ENCODE results near the gene SLC6A11. TPM values are rescaled to one million over a fixed set of nuclear protein-coding genes. Genes with fewer than 3 reads are reported as not detected.

The SLC6A11 gene
- total and polyA plus RNA-seq, 2 donors (not counting 1 experiment from before 2014, with no cell fraction given), result not detected

GRCh38 chr3:10875914-10876313 lies 59.9 kb downstream of the SLC6A11 start:
- H4K20me1 ChIP-seq (ENCODE audit: control insufficient read depth, insufficient read depth, low read length, poor library complexity, severe bottlenecking), result no peaks in the 10 kb centered on the region
- TF ChIP-seq, protein P1, sequence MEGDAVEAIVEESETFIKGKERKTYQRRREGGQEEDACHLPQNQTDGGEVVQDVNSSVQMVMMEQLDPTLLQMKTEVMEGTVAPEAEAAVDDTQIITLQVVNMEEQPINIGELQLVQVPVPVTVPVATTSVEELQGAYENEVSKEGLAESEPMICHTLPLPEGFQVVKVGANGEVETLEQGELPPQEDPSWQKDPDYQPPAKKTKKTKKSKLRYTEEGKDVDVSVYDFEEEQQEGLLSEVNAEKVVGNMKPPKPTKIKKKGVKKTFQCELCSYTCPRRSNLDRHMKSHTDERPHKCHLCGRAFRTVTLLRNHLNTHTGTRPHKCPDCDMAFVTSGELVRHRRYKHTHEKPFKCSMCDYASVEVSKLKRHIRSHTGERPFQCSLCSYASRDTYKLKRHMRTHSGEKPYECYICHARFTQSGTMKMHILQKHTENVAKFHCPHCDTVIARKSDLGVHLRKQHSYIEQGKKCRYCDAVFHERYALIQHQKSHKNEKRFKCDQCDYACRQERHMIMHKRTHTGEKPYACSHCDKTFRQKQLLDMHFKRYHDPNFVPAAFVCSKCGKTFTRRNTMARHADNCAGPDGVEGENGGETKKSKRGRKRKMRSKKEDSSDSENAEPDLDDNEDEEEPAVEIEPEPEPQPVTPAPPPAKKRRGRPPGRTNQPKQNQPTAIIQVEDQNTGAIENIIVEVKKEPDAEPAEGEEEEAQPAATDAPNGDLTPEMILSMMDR (IDR thresholded peaks at IDR 0.05), result no peak
- no peak for TF ChIP-seq EZH2 (IDR thresholded peaks at IDR 0.05; ENCODE audit: borderline replicate concordance, insufficient read depth, low read depth, low read length, poor library complexity, severe bottlenecking)
- no peaks in the 10 kb centered on the region for H3K36me3 ChIP-seq (replicated peaks in 1 of 2; ENCODE audit: control extremely low read depth in 1 of 2, control insufficient read depth in 1 of 2, extremely low read depth in 1 of 2, insufficient read depth in 2 of 2, low read length in 1 of 2)
- H3K4me1 ChIP-seq (ENCODE audit: control insufficient read depth in 2 of 2, insufficient read depth in 2 of 2, low read length in 2 of 2), result no peaks in the 10 kb centered on the region
- no peaks in the 10 kb centered on the region for H3K79me2 ChIP-seq (ENCODE audit: control insufficient read depth, insufficient read depth, low read length)
- H3K4me3 ChIP-seq (ENCODE audit: control extremely low read depth in 1 of 5, extremely low read depth in 1 of 5, insufficient read depth in 1 of 5, low read depth in 2 of 5, low read length in 4 of 5), result no peak overlapping the region
- no peak for ATAC-seq (ENCODE audit: low read depth)
- H3K4me1 Mint-ChIP-seq, result no peaks in the 10 kb centered on the region
- CTCF ChIA-PET, result no interaction called here
- no peak overlapping the region for H3K4me2 ChIP-seq (replicated peaks; ENCODE audit: low read depth, low read length, poor library complexity, severe bottlenecking)
- peaks cover 0 to 4% (median 0%) of the 10 kb centered on the region in 4 experiments for H3K27me3 ChIP-seq (replicated peaks in 1 of 4; ENCODE audit: control extremely low read depth in 1 of 4, control insufficient read depth in 3 of 4, insufficient read depth in 4 of 4, low read length in 3 of 4)
- no peak overlapping the region for H2AFZ ChIP-seq (ENCODE audit: insufficient read depth, low read depth, low read length, poor library complexity, severe bottlenecking)
- peaks cover 50% of the 10 kb centered on the region for H3K27me3 Mint-ChIP-seq
- no peak overlapping the region for H3K27ac ChIP-seq (ENCODE audit: low read length in 2 of 2)
- 3% methylated on average over 3 of the region's 3 CpGs for WGBS (ENCODE audit: insufficient coverage)
- DNase-seq, result no peak
- no peaks in the 10 kb centered on the region for H3K9me3 Mint-ChIP-seq (ENCODE audit: insufficient read depth)
- POLR2A ChIA-PET, result no interaction called here
- H3K9me3 ChIP-seq (ENCODE audit: control extremely low read depth in 1 of 3, control insufficient read depth in 2 of 3, insufficient read depth in 1 of 3, low read length in 2 of 3), result no peaks in the 10 kb centered on the region
- intact Hi-C loops (cut with micrococcal nuclease), result no loop called here
- H3K9ac ChIP-seq (ENCODE audit: low read length), result no peak overlapping the region
- H3K4me3 Mint-ChIP-seq, result no peak overlapping the region
- no peak overlapping the region for H3K27ac Mint-ChIP-seq

DNA sequence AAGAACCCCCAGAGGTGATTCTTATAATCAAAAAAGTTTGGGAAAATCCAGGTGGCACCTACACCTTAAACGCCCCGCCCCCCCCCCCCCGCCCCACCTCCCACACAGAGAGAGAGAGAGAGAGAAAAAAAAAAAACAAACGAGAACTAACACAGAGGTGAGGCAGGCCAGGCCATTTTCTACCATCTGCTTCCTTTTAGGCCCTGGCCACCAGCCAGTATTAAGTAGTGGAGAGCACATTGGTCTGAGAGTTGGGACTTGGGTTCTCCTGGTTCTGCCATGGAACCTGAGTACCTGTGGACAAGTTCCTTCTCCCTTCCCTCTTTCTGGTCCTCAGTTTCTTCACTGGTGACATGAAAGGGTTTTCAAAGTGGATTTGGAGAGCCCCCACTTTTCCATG lies 60.6 kb downstream of the SLC6A11 start:
- no peak for TF ChIP-seq EZH2 (IDR thresholded peaks at IDR 0.05; ENCODE audit: borderline replicate concordance, insufficient read depth, low read depth, low read length, poor library complexity, severe bottlenecking)
- TF ChIP-seq, protein P1 (IDR thresholded peaks at IDR 0.05), result no peak
- Mint-ChIP-seq H3K27me3 (peaks cover 51% of the 10 kb centered on the region), H3K4me3 (no peak overlapping the region), H3K9me3 (ENCODE audit: insufficient read depth) (no peaks in the 10 kb centered on the region), H3K4me1 (no peaks in the 10 kb centered on the region), H3K27ac (no peak overlapping the region)
- POLR2A ChIA-PET, result no interaction called here
- Histone ChIP-seq H3K9me3 (ENCODE audit: control extremely low read depth in 1 of 3, control insufficient read depth in 2 of 3, insufficient read depth in 1 of 3, low read length in 2 of 3) (no peaks in the 10 kb centered on the region), H4K20me1 (ENCODE audit: control insufficient read depth, insufficient read depth, low read length, poor library complexity, severe bottlenecking) (no peaks in the 10 kb centered on the region), H3K27ac (ENCODE audit: low read length in 2 of 2) (no peak overlapping the region), H3K4me3 (ENCODE audit: control extremely low read depth in 1 of 5, extremely low read depth in 1 of 5, insufficient read depth in 1 of 5, low read depth in 2 of 5, low read length in 4 of 5) (no peak overlapping the region), H3K27me3 (replicated peaks in 1 of 4; ENCODE audit: control extremely low read depth in 1 of 4, control insufficient read depth in 3 of 4, insufficient read depth in 4 of 4, low read length in 3 of 4) (peaks cover 0 to 4% (median 0%) of the 10 kb centered on the region in 4 experiments), H3K79me2 (ENCODE audit: control insufficient read depth, insufficient read depth, low read length) (no peaks in the 10 kb centered on the region), H3K4me2 (replicated peaks; ENCODE audit: low read depth, low read length, poor library complexity, severe bottlenecking) (no peak overlapping the region), H3K36me3 (replicated peaks in 1 of 2; ENCODE audit: control extremely low read depth in 1 of 2, control insufficient read depth in 1 of 2, extremely low read depth in 1 of 2, insufficient read depth in 2 of 2, low read length in 1 of 2) (no peaks in the 10 kb centered on the region), H3K9ac (ENCODE audit: low read length) (no peak overlapping the region), H3K4me1 (ENCODE audit: control insufficient read depth in 2 of 2, insufficient read depth in 2 of 2, low read length in 2 of 2) (no peaks in the 10 kb centered on the region), H2AFZ (ENCODE audit: insufficient read depth, low read depth, low read length, poor library complexity, severe bottlenecking) (no peak overlapping the region)
- intact Hi-C loops (cut with micrococcal nuclease), result no loop called here
- CTCF ChIA-PET, result no interaction called here
- ATAC-seq (ENCODE audit: low read depth) (no peak), DNase-seq (no peak)
- no CpG with 5 or more reads among the region's 4 CpGs for WGBS (ENCODE audit: insufficient coverage)

All from B cell (primary cell).